KMS-11 (cell line): ENCODE results near the gene PTPRN2.

Experiments
- H2AFZ ChIP-seq: fragments of 200-600 bp; sonication (generic); 2 replicates; pipeline ENCODE4 v1.6.1; 2016; ENCODE audit warnings: antibody characterized with exemption, mixed run types, low read depth
- H3K27ac ChIP-seq: fragments of 200-600 bp; sonication (generic); 2 replicates; pipeline ENCODE4 v1.6.1; 2016; ENCODE audit warnings: mild to moderate bottlenecking, mixed run types
- H3K27me3 ChIP-seq: fragments of 200-600 bp; sonication (generic); 2 replicates; pipeline ENCODE4 v1.6.1; 2017; ENCODE audit warnings: mild to moderate bottlenecking, low read depth, mixed run types, moderate library complexity; ENCODE audit not compliant: insufficient read depth
- H3K36me3 ChIP-seq: fragments of 200-600 bp; sonication (generic); 2 replicates; pipeline ENCODE4 v1.6.1; 2017; ENCODE audit warnings: mild to moderate bottlenecking, mixed run types; ENCODE audit not compliant: insufficient read depth
- H3K4me1 ChIP-seq: fragments of 200-600 bp; sonication (generic); 2 replicates; pipeline ENCODE4 v1.6.1; 2016; ENCODE audit warnings: mild to moderate bottlenecking, low read depth, mixed run types; ENCODE audit not compliant: poor library complexity, severe bottlenecking
- H3K4me2 ChIP-seq: fragments of 200-600 bp; sonication (generic); 2 replicates; pipeline ENCODE4 v1.7.0; 2016; ENCODE audit warnings: mild to moderate bottlenecking, mixed run types
- H3K4me3 ChIP-seq: fragments of 200-600 bp; sonication (generic); IDR thresholded peaks from 2 replicates; pipeline ENCODE4 v1.6.1; 2017; ENCODE audit warnings: low read depth, low read length, mixed read lengths; ENCODE audit not compliant: insufficient read depth
- H3K79me2 ChIP-seq: fragments of 200-600 bp; sonication (generic); 2 replicates; pipeline ENCODE4 v1.6.1; 2016; ENCODE audit warnings: low read depth, mixed run types; ENCODE audit not compliant: insufficient read depth
- H3K9ac ChIP-seq: fragments of 200-600 bp; sonication (generic); 2 replicates; pipeline ENCODE4 v1.6.1; 2016; ENCODE audit warnings: mild to moderate bottlenecking, mixed run types
- H4K20me1 ChIP-seq: fragments of 200-600 bp; sonication (generic); 2 replicates; pipeline ENCODE4 v1.6.1; 2016; ENCODE audit warnings: mild to moderate bottlenecking, mixed run types; ENCODE audit not compliant: insufficient read depth
- TF ChIP-seq, protein P1 (sequence below): fragments of 200-600 bp; sonication (generic); conservative IDR thresholded peaks from 2 replicates; pipeline ENCODE4 v1.6.1; 2017; ENCODE audit warnings: low read depth, mild to moderate bottlenecking, antibody characterized with exemption, low read length, moderate library complexity, mixed read lengths

Gene PTPRN2

DNA sequence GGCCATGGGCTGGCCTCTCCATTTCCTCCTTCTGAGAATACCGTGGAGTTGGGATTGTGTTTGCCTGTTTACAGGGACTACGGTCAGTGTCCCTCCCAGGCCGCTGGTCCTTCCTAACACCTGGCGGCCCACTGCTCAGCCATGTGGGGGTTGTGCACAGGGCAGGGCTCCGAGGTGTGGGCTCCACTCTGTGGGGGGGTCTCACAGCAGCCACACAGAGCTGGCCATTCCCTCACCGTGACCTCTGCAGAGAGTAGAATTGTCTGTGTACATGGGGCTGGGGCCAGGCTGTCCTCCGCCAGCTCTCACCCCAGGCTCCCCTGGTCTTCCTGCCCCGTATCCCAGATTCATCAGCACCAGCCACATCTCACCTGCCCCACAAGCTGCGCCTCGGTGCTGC, 60.1 kb downstream of the PTPRN2 start:
- H3K27ac ChIP-seq: no peak overlapping the region
- H4K20me1 ChIP-seq: no peaks in the 10 kb centered on the region
- H3K9ac ChIP-seq: no peak overlapping the region
- peaks cover 49% of the 10 kb centered on the region; the same call in 1 of the 2 replicates for H3K27me3 ChIP-seq
- H2AFZ ChIP-seq: no peak overlapping the region
- no peaks in the 10 kb centered on the region for H3K79me2 ChIP-seq
- no peak overlapping the region for H3K4me3 ChIP-seq
- H3K4me1 ChIP-seq: no peaks in the 10 kb centered on the region
- H3K4me2 ChIP-seq: no peak overlapping the region
- TF ChIP-seq, protein P1, sequence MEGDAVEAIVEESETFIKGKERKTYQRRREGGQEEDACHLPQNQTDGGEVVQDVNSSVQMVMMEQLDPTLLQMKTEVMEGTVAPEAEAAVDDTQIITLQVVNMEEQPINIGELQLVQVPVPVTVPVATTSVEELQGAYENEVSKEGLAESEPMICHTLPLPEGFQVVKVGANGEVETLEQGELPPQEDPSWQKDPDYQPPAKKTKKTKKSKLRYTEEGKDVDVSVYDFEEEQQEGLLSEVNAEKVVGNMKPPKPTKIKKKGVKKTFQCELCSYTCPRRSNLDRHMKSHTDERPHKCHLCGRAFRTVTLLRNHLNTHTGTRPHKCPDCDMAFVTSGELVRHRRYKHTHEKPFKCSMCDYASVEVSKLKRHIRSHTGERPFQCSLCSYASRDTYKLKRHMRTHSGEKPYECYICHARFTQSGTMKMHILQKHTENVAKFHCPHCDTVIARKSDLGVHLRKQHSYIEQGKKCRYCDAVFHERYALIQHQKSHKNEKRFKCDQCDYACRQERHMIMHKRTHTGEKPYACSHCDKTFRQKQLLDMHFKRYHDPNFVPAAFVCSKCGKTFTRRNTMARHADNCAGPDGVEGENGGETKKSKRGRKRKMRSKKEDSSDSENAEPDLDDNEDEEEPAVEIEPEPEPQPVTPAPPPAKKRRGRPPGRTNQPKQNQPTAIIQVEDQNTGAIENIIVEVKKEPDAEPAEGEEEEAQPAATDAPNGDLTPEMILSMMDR: no peak
- no peaks in the 10 kb centered on the region for H3K36me3 ChIP-seq

DNA sequence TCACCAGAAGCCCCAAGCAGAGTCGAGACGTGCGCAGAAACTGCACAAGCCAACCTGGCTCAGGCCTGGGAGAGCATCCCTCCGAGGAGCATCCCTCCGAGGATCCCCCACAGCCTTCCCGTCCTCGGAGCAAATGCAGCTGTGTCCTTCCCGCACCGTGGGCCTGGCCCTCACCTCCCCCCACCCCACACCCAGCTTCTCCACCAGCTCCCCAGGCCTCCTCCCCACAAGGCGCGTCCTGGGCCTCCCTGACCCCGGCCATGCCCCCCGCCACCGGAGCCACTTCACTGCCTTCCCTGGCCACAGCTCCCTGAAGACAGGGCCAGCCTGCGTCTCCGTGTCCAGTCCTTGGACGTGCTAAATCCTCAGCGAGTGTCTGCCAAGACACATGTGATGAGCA, 60.6 kb downstream of the PTPRN2 start:
- peaks cover 45% of the 10 kb centered on the region; the same call in 1 of the 2 replicates for H3K27me3 ChIP-seq
- TF ChIP-seq, protein P1: no peak
- H3K79me2 ChIP-seq: no peaks in the 10 kb centered on the region
- H3K27ac ChIP-seq: no peak overlapping the region
- H3K9ac ChIP-seq: no peak overlapping the region
- no peaks in the 10 kb centered on the region for H4K20me1 ChIP-seq
- no peak overlapping the region for H3K4me2 ChIP-seq
- no peaks in the 10 kb centered on the region for H3K4me1 ChIP-seq
- H2AFZ ChIP-seq: no peak overlapping the region
- no peaks in the 10 kb centered on the region for H3K36me3 ChIP-seq
- no peak overlapping the region for H3K4me3 ChIP-seq

GRCh38 chr7:158526531-158526930, 61.1 kb downstream of the PTPRN2 start:
- Histone ChIP-seq H3K4me2 (no peak overlapping the region), H3K27me3 (peaks cover 42% of the 10 kb centered on the region; the same call in 1 of the 2 replicates), H3K27ac (no peak overlapping the region), H2AFZ (no peak overlapping the region), H3K79me2 (no peaks in the 10 kb centered on the region), H3K4me1 (no peaks in the 10 kb centered on the region), H3K36me3 (no peaks in the 10 kb centered on the region), H3K4me3 (no peak overlapping the region), H4K20me1 (no peaks in the 10 kb centered on the region), H3K9ac (no peak overlapping the region)
- TF ChIP-seq, protein P1: no peak

- no peaks in the 10 kb centered on the region for H3K4me1 ChIP-seq
- no peaks in the 10 kb centered on the region for H4K20me1 ChIP-seq
- no peak overlapping the region for H3K27ac ChIP-seq
- peaks cover 36% of the 10 kb centered on the region; the same call in 1 of the 2 replicates for H3K27me3 ChIP-seq
- H3K9ac ChIP-seq: no peak overlapping the region
- TF ChIP-seq, protein P1: no peak
- H3K36me3 ChIP-seq: no peaks in the 10 kb centered on the region
- H3K4me3 ChIP-seq: no peak overlapping the region
- H2AFZ ChIP-seq: no peak overlapping the region
- no peaks in the 10 kb centered on the region for H3K79me2 ChIP-seq
- H3K4me2 ChIP-seq: no peak overlapping the region
Measured at GRCh38 chr7:158525648-158526484, 61.8 kb downstream of the PTPRN2 start.
